Measurements from ENCODE around the gene RAD23B.

Gene RAD23B

GRCh38 chr9:107269681-107270080, 13.4 kb upstream of the RAD23B start:
- DNase-seq = no peak

DNA sequence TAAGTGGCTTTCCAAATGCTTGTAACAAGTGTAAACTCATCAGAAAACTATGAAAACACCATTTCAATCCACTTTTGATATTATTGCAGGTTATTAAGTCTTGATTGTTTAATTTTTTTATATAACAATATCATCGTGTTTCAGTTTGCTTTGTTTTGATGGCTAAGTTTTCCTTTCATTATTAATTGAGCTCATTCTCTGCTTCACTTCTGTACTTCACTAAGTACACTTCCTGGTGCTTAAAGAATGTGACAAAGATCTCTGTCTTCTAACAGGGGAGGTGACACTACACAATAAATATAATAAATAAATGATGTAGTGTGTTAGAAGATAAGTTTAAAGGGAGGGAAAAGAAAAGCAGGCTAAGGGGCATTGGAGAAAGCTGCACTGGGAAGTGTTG, 13.0 kb upstream of the RAD23B start:
- DNase-seq = no peak

DNA sequence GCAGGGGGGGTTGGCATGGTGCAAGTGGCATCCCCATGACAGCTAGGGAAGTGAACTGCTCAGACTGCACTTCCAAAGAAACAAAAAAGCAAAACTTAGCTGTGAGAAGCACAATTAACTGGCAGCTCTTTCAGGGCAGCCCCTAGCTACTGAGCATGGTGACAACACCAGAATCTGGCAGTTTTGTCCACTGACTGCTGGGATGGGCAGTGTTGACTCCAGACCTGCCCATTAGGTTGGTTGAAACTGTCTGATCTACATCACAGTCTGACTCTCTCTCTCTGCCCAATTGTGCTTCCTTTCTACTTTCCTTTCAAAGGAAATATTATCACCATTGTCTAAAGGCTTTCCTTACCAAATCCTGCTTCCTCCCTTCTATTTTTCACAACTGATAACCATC, 12.5 kb upstream of the RAD23B start:
- DNase-seq = no peak

GRCh38 chr9:107273634-107274033, 9.4 kb upstream of the RAD23B start:
- DNase-seq = no peak

DNA sequence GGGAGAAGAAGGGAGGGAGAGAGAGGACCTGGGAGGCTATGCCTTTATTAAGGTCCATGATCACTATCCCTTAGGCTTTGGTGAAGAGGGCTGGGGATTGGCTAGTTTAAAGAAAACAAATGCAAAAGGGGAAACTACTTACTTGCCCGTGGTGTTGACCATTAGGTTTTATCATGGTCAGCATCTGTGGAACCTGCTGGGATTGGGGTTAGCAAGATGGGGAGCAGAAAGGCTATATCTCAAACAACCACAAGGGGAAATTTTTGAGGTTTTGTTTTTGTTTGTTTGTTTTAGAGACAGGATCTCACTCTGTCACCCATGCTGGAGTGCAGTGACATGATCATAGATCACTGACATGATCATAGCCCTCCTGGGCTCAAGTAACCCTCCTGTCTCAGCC, 9.0 kb upstream of the RAD23B start:
- no peak for DNase-seq

DNA sequence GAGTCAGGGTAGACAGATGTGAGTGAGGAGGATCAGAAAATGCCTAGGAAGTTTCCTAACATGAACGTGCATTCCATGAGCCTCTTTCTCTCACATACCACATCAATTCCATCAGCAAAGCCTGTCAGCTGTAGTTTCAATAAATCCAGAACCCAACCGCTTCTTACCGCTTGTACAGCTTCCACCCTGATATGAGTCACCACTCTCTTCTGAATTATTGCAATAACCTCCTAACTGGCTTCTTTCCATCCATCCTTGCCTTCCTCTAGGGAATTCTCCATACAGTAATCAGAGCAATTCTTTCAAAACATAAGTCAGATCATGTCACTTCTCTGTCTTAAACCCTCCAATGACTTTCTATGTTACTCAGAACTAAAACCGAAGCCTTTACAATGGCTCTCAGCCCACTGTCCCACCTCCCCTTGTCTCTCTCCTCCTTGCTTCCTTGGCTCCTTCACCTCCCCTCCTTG, 8.1 kb upstream of the RAD23B start:
- DNase-seq = no peak

- DNase-seq = no peak
These were observed 7.5 kb upstream of the RAD23B start for GRCh38 chr9:107275530-107275929.

DNA sequence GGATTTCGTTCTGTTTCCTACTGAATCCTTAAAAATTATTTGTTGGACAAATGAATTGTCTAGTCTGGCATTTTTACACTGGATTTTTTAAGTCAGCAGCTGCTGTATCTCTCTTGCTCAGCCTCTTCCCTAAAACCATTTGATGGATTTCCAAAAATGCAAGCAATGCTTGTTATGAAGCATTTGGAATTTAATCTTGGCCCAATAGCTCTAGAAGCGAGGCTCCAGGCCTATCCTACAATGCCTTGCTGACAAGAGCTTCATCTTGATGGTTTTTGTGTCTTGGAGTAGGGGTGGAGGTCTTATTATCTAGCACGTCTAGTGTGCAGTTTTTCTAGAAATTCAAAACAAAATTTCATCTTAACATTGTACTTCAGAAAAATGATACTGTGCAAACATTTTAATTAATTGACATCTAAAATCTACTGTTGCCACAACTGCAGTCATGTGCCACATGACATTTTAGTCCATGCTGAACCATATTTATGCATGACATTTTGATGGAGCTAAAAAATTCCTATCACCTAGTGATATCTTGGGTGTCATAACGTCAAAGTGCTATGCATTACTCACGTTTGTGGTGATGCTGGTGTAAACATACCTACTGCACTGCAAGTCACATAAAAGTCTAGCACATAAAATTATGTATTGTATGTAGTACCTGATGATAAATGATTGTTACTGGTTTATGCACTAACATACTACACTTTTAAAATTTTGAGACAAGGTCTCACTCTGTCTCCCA, 5.9 kb upstream of the RAD23B start:
- DNase-seq = no peak

GRCh38 chr9:107277801-107278200, 5.3 kb upstream of the RAD23B start:
- DNase-seq = no peak

DNA sequence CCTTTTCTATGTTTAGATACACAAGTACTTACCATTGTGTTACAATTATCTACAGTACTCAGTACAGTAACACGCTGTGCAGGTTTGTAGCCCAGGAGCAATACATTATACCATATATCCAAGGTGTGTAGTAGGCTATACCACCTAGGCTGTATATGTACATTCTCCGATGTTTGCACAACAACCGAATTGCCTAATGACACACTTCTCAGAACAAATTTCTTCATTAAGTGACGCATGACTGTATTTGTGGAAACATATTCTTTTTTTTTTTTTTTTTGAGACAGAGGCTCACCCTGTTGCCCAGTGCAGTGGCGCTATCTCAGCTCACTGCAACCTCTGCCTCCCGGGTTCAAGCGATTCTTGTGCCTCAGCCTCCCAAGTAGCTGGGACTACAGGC, 4.0 kb upstream of the RAD23B start:
- no peak for DNase-seq

GRCh38 chr9:107280543-107280942, 2.5 kb upstream of the RAD23B start:
- DNase-seq = no peak

- no peak for DNase-seq
These were observed 1.9 kb upstream of the RAD23B start for GRCh38 chr9:107281184-107281583.

DNA sequence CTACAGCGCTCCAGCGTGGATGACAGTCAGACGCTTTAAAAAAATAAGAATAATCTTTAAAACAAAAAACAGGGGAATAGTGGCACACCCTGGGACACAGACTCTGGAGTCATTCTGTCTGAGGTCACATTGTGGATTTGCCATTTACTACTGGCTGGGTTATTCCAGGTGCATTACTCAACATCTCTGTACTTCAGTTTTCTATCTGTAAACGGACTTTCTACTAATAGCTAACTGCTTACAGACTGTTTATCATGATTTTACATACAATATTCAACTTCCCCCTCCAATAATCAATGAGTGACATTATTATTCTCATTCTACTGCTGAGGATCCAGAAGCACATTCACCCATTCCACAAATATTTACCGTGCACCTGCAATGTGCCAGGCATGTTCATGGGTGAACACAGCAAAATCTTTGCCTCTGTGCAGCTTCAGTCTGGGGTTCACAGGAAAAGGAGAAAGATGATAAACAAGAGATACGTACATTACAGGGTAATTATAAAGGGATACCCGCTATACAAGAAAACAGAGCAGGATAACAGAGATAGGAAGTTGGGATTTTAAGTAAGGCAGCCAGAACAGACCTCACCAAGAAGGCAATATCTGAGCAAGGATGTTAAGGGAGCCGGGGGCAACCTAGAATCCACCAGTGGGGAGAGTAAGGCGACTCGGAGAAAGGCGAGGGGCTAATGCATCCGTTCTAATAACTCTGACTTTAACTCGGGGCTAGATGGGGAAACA, 984 bp upstream of the RAD23B start:
- DNase-seq = no peak

DNA sequence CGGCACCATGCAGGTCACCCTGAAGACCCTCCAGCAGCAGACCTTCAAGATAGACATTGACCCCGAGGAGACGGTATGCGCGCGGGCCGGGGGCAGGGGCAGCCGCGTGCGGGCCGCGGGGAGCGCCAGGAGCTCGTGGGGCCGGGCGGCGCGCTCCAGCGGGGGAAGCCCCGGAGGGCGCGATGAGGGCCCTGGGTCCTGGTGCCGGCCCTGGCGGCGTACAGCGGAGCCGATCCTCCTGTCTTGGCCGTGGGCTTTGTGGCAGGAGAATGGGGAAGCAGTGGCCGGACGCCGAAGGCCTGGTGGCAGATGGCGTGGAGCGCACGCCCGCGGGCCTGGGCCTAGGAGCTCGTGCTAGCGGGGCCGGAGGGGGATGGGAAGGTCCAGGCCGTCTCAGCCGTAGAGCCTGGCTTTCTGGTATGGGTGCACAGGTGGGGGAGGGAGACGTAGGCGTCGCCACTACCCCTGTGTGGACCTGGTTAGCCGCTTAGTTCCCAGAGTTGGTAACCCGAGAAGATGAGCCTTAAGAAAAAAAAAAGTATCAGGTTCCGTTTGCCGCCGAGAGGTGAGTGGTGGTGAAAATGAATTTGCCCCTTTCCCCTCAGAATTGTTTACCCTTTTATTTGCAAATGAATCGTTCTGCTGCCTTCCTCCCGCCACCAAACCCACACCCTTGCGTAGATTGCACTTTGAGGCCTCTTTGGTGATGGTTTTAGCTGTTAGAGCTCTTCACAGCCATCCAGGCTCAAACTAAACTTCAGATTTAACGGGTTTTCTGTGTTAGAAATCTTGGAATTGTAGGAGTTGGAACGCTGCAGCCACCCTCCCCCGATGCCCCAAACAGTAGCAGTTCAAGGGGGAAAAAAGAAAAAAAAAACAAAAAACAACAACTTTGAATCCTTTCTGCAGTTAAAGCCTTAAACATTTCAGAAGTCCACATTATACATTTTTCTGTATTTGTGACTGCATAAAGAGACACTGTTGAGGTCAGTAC, 841 bp downstream of the RAD23B start:
- DNase-seq = peak; percentile 83

DNA sequence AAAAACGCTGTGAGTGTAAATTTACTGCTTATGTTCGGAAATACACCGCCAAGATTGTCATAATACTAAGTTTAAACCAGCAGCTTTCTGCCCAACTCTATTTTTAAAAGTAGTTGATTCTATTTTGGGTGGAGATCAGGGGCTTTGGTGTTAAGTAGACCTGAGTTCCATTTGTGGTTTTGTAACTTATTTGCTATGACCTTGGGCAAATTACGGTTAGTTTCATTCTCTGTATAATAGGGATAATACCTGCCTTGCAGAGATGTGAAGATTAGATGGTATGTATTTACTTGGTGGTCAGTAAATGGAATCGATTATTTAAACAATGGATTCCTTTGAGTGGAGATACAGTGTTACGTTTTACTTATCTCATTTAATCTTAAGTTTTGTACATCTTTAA, 1.6 kb downstream of the RAD23B start:
- DNase-seq = peak; percentile 23

DNA sequence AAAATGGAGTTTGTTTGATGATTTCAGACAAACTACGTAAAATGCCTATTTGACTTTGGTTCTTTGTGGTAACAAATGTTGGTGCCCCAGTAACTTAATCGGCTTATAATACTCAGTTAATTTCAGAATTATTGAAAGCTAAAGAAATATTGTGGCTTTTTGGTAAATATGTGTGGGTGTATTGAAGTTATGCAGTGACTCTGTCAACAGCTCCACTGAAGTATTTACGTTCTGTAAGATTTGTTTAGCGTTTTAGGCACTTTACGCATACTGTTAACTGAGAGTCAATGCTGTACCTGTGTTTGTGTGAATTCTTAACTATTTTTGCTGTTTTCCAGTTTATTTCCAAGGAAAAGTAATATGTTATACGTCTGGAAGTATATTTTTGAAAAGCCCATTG, 2.2 kb downstream of the RAD23B start:
- no peak for DNase-seq

DNA sequence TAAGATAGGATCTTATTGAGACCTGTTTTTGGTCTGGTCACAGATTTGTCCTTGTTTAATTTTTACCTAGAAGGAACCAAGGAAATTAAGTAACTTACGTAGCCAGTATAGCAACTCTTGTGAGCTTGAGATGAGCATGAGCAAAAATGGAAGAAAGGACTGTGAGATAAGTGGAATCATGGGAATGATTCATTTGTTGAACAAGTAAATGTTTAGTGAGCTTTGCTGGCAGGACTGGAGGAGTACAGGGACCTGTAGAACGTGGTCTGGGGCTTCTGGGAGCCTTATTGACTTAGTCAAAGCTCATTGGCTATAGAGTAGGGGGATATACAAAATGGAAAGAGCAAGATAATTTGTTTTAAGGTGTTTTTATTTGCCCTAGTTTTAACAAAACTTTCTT, 3.0 kb downstream of the RAD23B start:
- DNase-seq = no peak

DNA sequence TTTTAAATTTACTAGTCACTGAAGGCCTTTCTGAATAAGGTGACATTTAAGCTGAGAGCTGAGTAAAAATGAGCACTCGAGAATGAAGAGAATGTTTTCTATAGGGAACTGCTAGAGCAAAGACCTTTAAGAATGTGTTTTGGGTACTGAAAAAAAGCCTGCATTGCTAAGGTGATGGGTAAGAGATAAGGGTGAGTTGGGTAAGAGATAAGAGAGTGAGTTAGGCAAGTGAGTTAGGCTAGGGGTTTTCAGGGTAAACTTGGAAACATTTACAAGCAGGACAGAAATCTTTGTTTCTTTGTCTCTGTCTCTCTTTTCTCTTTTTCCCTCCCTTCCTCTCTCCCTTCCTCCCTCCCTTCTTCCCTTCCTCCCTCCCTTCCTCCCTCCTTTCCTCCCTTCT, 5.6 kb downstream of the RAD23B start:
- DNase-seq = no peak

GRCh38 chr9:107290619-107291018, 7.5 kb downstream of the RAD23B start:
- no peak for DNase-seq

DNA sequence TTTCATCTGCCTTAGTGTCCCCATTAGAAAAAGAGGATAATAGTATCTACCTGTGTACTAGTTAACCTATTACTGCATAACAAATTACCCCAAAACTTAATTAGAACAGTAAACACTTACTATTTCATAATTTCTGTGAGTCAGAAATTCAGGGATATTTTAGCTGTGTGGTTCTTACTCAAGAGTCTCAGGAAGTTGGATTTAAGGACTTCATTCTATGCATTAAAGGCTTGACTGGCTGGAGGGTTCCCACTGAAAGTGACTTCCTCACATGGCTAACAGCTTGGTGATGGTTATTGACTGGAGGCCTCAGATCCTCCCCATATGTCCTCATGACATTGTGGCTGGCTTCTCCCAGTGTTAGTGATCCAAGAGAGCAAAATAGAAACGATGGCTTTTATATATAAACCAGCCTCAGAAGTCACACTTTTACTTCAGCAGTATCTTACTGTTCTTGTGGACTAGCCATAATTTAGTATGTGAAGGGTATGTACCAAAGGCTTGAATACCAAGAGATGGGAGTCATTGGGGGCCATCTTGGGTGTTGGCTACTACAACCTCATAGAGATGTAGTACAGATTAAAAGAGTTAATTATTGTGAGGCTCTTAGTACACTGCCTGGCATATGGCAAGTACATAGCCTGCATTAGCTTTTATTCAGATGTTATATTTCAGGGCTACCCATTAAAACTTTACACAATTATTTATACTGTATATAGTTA, 9.9 kb downstream of the RAD23B start:
- no peak for DNase-seq

DNA sequence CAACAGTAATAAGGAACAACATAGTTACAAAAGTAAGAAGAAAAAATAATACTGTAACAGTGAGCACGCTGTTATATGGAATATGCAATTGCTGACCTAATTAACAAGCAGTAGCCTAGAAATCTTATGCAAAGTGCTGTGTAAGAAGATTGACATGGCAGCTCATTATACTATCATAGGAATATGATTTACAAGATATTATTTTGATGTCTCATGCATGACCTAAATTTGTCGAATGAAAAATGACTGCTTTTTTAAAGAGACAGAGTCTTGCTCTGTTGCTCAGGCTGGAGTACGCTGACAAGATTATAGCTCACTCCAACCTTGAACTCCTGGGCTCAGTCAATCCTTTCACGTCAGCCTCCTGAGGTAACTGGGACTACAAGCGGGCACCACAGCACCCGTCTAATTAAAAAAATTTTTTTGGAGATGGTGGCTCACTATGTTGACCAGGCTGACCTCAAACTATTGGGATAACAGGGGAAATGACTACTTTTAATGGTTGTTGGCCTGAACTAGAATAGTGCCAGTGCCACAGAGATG, 10.5 kb downstream of the RAD23B start:
- DNase-seq = no peak

- no peak for DNase-seq
These were observed 11.7 kb downstream of the RAD23B start for GRCh38 chr9:107294756-107295155.

Measured in NCI-H146 (cell line).